Activated CD4-positive, alpha-beta T cell treated with anti-CD3 and anti-CD28 coated beads, Interleukin-10, Interleukin-2, amounts not matched to agents 100 ng/mL and 50 ng/mL, durations not matched to agents 16 hours and 8 hours (primary cell): Measurements from ENCODE around the gene TYW1B.
A peak's percentile ranks its signal among the peaks of the same experiment; 100 is the strongest.
"Not testable (repeated sequence)": the region's sequence is repeated elsewhere in the genome, so short reads cannot be mapped to it uniquely, and the experiment has no call there.

Experiments used
- DNase-seq: peaks from one replicate; pipeline ENCODE4 v3.0.0-alpha.2; 2020

Gene TYW1B, protein sequence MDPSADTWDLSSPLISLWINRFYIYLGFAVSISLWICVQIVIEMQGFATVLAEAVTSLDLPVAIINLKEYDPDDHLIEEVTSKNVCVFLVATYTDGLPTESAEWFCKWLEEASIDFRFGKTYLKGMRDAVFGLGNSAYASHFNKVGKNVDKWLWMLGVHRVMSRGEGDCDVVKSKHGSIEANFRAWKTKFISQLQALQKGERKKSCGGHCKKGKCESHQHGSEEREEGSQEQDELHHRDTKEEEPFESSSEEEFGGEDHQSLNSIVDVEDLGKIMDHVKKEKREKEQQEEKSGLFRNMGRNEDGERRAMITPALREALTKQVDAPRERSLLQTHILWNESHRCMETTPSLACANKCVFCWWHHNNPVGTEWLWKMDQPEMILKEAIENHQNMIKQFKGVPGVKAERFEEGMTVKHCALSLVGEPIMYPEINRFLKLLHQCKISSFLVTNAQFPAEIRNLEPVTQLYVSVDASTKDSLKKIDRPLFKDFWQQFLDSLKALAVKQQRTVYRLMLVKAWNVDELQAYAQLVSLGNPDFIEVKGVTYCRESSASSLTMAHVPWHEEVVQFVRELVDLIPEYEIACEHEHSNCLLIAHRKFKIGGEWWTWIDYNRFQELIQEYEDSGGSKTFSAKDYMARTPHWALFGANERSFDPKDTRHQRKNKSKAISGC

DNA sequence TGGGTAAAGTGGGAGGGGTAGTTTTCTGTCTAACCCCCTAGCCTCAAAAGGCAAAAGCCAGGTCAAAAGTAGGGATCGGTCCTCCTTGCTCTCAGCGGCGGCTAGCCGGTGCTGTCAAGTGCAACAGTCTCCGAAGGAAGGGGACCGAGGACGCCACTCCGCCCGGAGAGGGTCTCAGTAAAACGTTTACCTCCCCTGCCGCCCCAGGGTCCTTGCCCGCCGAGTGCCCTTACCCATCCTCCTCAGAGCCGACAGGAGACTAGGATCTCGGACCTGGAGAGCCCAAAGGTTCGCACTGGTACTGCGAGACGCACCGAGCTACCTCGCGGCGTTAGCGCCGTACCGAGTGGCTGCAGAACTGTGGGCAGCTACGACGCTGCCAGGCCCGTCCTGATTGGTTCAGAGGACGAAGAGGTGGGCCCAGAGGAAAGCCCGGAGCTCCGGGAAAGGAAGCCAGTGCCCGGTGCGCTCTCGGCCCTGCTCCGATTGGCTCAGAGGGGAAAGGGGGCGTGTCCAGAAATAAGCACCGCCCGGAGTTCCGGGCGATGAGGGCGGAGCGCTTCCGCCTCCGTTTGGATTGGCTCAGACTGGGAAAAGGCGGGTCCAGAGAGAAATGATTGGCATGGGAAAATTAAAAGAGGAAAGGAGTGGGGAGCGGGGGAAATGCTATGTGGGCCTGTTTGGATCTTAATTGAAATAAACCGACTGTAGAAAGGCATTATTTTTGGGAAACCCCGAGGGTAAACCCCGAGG is at the start of gene TYW1B:
Gene TYW1B, minus strand, starts transcription at position 362 of the 753 bp plus-strand sequence. Its CDS starts 125 bp downstream, at position 237.
- peak; percentile 99 for DNase-seq

DNA sequence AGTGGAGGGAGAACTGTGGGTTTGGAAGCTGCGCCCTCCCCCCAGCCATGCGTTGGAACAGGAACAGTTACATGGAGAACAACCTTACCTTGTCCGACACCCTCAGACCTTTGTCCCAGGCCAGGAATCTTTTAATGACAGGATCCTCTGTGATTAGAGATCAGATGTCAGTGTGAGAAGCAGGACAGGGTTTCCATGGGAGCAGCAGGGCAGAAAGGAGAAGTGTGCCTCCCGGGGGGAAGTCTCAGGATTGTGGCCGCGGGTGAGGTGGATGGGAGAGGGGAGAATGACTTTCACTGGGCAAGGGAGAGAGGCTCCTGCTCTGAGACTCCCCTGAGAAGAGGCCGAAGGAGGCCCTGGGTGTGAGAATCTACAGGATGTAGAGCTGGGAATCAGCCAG is 39.6 kb upstream of the TYW1B start:
- DNase-seq: not testable (repeated sequence)

DNA sequence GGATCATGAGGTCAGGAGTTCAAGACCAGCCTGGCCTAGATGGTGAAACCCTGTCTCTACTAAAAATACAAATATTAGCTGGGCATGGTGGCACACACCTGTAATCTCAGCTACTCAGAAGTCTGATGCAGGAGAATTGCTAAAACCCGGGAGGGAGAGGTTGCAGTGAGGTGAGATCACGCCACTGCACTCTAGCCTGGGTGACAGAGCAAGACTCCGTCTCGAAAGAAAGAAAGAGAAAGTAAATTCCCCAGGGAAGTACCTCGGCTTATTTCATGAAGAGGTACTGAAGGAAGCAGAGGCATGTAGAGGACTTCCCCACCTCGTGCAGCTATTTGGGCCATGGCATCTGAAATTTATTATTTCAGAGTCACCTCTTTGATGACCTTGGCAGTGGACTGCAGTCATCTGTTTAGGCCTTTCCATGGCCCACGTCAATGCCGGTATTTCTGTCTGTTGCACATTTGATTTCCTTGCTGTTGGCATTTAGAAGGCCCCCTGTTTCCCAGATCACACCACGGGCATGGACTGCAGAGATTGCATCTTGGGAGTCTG is 30.9 kb upstream of the TYW1B start:
- DNase-seq: not testable (repeated sequence)

DNA sequence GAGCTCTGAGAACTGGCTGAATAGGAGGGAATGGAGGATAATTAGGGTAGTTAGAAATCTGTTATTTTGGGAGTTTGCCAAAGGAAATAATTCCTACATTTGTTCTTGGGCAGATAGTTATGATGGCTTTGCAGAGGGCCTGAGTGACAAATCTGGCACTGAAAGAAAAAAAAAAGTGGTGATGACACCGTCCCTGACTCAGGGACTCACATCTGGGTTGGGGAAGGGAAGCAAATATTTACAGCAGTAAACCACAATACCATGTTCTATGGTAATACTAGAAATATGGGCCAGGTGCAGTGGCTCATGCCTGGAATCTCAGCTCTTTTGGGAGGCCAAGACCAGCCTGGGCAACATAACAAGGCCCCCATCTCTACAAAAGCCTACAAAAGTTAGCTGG is 29.9 kb upstream of the TYW1B start:
- not testable (repeated sequence) for DNase-seq

DNA sequence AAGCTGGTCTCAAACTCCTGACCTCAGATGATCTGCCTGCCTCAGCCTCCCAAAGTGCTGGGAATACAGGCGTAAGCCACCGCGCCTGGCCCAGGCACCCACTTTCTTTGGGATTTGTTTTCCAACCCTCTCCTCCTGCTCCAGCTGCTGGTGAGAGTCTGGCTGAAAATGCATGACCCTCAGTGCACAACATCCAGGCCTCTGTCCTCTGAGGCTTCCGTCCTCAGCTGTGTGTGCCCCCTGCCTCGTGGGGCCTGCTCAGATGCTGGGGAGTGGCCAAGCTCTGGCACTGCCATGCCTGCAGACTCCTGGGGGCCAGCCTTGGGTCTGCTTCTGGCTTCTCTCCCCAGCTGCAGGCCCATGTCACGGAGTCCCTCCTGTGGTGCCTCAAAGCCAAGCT is 27.3 kb upstream of the TYW1B start:
- not testable (repeated sequence) for DNase-seq

DNA sequence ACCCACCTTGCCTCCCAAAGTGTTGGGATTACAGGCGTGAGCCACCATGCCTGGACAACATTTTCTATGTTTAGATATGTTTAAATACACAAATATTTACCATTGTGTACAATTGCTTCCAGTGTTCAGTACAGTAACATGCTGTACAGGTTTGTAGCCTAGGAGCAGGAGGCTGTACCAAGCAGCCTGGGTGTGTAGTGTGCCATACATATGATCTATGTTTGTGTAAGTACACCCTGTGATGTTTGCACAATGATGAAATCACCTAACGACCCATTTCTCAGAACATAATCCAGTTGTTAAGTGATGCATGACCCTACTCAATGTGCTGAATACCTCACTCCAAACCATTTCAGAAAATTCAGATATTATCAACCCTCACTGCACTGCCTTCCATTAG is 24.9 kb upstream of the TYW1B start:
- DNase-seq: not testable (repeated sequence)

DNA sequence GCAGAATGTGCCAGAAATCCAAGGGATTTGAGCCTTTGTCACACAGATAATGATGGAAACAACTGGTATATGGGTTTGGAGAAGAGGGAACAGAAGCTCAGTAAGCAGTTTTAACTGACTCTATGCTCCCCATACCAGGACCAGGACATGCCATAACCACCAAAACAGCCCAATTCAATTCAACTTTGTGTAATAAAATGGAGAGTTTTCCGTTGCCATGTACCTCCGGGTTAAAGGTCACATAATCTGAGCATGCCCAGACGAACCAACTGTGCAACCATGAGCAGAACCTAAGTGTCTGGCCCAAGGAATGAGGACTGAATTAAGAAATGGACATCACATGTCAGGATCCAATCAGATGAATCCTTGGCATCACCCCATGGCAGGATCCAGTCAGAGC is 22.7 kb upstream of the TYW1B start:
- DNase-seq: not testable (repeated sequence)

DNA sequence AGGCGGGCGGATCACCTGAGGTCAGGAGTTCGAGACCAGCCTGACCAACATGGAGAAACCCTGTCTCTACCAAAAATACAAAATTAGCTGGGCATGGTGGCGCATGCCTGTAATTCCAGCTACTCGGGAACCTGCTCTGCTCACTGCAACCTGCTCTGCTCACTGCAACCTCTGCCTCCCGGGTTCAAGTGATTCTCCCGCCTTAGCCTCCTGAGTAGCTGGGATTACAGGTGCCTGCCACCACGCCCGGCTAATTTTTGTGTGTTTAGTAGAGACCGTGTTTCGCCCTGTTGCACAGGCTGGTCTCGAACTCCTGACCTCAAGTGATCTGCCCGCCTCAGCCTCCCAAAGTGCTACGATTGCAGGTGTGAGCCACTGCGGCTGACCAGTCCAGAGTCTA is 16.1 kb upstream of the TYW1B start:
- not testable (repeated sequence) for DNase-seq

DNA sequence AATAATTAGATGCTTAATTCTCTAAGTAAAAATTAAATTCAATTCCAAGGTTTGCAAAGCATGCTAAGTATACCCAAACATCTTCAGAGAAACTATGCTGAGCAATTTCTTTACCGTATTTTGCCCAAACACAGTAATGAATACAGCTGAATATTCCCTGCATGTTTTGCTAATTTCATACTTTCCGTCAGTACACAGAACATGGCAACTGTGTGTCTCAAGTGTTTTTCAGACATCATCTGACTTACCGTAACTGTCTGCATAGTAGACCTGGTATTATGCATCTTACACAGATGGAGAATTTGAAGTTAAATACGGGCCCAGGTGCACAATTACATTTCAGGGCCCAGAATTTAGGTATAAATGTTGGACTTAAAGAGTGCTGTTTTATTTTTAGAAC is 15.2 kb upstream of the TYW1B start:
- DNase-seq: not testable (repeated sequence)

DNA sequence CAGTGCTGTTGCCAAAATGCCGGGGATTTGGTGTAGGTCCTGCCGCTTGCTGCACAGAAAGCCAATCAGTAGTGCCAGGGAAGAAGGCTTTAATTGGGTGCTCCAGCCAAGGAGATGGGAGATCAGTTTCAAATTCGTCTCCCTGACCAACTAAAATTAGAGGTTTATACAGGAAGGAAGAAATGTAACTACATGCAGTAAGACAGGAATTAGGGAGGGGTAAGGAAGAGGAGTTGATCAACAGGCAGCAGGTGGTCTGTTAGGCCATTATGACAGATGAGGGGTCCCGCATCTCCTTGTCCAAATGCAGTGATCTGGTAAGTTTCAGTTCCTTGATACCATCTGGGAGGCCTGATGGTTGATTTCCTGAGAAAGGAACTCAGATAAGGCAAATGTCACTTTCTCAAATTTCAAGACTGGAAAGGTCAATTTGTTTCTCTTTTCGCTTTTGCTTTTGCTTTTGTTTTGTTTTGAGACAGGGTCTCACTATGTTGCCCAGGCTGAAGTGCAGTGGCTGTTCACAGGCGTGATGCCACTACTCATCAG is 13.0 kb upstream of the TYW1B start:
- not testable (repeated sequence) for DNase-seq

DNA sequence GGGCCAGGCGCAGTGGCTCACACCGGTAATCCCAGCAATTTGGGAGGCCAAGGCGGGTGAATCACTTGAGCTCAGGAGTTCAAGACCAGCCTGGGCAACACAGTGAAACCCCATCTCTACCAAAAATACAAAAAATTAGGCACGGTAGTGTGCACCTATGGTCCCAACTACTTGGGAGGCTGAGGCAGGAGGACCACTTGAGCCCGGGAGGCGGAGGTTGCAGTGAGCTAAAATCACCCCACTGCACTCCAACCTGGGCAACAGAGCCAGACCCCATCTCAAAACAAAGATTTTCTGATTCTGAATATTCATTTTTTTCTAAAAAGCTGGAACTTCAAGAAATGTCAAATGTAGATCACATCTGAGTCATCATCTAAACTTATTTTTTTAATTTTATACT is 10.3 kb upstream of the TYW1B start:
- DNase-seq: not testable (repeated sequence)

DNA sequence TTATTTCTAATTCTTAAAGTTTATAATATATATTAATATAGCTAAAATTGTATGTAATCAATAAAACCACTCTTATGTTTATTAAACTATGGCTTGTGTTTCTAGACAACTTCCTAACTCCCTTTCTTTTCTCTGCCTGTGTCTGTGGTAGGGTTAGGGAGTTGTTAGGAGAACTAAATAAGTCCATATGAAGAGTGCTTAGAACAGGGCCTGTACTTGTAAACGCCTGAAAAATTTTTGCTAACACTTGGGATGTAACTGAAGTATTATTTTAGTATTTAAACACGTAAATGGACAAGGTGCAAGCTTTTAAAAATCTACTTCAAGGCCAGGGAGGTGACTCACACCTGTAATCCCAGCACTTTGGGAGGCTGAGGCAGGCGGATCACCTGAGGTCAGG is 9.3 kb upstream of the TYW1B start:
- not testable (repeated sequence) for DNase-seq

DNA sequence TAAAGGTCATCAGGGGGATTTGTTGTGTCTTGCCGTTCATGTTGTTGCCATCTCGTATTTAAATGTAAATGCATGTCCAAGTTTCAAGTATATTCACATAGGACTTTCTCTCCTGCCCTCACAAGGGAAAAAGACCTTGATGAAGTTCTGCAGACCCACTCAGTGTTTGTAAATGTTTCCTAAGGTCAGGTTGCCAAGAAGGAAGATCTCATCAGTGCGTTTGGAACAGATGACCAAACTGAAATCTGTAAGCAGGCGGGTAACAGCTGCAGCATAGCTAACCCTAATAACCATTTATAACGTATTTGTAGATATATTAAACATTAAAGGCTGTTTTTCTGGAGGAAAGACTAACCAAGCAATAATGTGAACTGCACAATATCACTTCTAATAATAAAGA is 2.6 kb upstream of the TYW1B start:
- DNase-seq: not testable (repeated sequence)

DNA sequence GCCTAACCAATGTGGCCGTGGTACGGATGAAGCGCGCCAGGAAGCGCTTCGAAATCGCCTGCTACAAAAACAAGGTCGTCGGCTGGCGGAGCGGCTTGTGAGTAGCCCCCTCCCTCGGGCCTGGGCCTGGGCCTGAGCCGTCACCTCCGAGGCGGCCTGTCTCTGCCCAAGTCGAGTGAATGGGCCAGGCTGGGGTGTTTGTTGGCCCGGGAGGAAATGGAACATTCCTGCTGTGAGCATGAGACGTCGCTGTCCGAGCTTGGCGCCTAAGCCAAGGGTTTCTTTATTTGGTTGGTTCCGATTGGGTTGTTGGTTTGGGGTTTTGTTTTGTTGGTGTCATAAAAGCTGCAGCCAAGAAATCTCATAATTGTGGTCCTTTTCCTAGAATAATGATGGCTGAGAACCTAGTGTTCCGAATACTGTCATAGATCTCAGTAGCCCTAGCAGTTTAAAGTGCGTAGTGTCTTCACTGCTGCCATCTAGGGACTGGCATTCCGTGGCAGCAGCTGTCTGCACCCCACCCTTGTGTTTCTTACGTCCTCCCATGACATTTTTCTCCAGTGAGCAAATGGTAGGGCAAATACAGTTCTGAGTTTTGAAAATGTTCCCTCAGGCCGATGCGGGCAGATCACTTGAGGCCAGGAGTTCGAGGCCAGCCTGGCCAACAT is 1.8 kb upstream of the TYW1B start:
- peak; percentile 64 for DNase-seq

DNA sequence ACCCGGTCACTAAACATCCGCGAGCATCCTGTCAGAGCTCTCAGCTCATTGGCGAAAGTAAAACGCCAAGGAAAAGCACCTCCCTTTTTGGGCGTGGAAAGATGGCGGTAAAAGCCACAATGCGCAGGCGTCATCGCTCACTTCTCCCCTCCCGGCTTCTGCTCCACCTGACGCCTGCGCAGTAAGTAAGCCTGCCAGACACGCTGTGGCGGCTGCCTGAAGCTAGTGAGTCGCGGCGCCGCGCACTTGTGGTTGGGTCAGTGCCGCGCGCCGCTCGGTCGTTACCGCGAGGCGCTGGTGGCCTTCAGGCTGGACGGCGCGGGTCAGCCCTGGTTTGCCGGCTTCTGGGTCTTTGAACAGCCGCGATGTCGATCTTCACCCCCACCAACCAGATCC is 1.3 kb upstream of the TYW1B start:
- peak; percentile 98 for DNase-seq

DNA sequence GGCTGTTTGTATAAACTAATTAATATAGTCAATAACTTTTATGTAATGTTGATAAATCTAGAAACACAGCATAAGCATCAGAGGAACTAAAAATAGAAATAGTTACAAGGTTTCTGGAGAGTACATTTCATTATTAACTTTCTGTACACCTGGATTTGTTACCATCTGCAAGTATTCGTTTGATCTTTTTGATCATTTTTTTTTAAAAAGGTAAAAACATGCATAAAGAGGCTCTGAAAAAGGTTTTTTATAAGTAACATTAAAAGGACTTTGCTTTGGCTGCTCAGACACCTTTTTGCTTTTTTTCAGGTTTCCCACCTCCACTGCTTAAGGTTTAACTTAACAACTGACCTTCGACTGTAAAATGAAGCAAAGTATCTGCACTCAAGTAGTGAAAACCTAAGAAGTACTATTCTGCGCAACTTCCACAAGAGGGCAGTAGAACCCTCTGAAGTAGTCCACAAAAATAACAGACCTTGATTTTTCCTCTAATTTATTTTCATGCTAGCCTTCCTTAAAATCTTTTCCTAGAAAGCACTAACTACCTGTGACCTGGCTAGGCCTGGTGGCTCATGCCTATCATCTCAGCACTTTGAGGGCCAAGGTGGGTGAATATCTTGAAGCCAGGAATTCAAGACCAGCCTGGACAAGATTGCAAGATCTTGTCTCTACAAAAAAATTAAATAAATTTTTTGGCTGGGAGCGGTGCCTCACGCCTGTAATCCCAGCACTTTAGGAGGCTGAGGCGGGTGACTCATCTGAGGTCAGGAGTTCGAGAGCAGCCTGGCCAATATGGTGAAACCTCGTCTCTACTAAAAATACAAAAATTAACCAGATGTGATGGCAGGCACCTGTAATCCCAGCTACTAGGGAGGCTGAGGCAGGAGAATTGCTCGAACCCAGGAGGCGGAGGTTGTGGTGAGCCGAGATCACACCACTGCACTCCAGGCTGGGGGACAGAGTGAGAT is 4.0 kb downstream of the TYW1B start:
- DNase-seq: peak; percentile 25

DNA sequence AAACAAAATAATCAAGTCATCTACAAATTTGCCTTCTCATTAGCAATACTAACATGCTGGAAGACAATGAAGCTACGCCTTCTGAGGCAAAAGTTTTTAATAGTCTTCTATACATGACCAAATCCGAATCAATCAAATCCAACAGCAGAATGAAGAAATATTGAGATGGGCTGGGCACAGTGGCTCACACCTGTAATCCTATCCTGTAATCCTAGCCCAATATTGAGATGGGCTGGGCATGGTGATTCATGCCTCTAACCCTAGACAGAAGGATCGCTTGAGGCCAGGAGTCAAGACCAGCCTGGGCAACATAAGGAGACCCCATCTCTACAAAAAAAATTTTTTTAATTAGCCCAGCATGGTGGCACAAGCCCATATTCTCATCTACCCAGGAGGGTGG is 5.5 kb downstream of the TYW1B start:
- not testable (repeated sequence) for DNase-seq

DNA sequence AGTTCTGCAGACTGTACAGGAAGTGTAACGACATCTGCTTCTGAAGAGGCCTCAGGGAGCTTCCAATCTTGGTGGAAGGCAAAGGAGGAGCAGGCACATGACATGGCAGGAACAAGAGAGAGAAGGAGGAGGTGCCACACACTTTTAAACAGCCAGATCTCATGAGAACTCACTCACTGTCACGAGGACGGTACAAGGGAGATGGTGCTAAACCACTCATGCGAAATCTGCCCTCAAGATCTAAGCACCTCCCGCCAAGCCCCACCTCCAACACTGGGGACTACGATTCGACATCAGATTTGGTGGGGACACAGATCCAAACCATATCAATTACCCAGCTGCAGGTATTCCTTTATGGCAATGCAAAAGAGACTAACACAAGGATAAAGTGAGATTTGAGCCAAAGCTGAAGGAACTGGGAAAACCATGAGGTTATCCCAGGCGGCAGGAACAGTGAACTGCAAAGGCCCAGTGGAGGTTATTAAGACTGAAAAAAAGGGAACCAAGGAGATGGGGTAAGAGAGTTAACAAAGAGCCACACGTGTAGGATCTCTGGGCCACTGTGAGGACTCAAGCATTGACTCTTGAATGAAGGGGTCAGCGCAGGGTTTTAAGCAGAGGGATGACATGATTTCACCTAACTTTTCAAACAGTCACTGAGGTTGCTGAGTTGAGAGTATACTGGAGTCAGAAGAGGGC is 9.2 kb downstream of the TYW1B start:
- not testable (repeated sequence) for DNase-seq

DNA sequence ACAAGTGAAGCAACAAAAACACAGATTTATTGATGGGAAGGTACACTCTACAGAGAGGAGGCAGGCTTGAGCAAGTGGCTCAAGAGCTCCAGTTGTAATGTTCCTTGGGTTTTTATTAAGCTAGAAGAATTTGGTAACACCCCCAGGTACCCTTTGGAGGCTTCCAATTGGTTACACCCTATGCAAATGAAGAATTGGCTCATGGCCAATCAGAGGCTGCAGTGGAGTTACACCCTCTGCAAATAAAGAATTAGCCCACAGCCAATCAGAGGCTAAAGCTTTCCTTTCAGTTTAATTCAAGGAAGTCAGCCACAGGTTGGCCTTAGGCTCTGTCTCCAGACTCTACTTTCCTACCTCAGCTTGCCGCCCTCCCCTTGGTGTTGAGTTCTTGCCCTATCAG is 10.3 kb downstream of the TYW1B start:
- DNase-seq: not testable (repeated sequence)
